Fibroblast of villous mesenchyme (primary cell): ENCODE measurements around the gene TLR2. TPM values are rescaled to one million over a fixed set of nuclear protein-coding genes. Genes with fewer than 3 reads are reported as not detected.

Source experiments
- DNase-seq: peaks from one replicate; pipeline ENCODE4 v3.0.0-alpha.2; 2010; ENCODE audit warnings: low read depth
- H3K4me3 ChIP-seq: 2 replicates; pipeline ENCODE4 v1.5.1; 2011; ENCODE audit warnings: low read depth, mild to moderate bottlenecking, low read length
- CTCF ChIP-seq: IDR thresholded peaks from 2 replicates; pipeline ENCODE4 v1.5.1; 2012; ENCODE audit warnings: low read depth, mild to moderate bottlenecking, low read length; ENCODE audit not compliant: insufficient read depth
- total RNA-seq: library from RNA; depleted of rRNA; stranded (reverse); fragments of >200 nt; gene quantifications from 2 replicates; pipeline ENCODE4 v1.2.3, GENCODE V29; 2012

TLR2 gene
- total RNA-seq, 1 donor, result under 0.01 TPM

DNA sequence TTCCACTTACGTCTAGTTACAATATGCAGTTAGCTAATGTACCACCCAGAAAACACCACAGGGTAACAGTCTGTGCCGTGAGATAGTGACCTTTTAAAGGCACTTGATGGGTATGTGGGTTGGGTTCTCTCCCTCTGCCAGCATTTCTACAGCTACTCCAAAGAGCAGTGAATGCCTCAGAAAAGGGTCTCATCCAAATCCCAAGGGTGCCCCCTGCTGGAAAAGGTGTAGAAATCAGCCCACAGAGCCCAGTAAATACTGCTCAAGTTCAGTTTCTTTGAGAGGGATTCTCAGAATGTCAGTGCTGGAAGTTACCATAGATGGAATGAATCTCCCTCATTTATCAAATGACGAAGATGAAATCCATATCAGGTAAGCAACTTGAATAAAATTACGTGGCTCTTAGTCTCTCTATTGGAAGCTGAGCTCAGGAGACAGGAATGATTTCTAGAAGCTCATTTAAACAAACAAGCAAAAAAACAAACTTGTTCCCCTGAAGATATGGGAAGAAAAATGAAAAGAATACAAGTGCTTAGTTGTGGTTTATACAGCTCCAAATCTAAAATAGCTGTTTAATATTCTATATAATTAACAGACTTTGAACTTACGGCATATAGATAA is 66.2 kb downstream of the TLR2 start:
- DNase-seq, result peak; percentile 64
- peak; percentile 82 for TF ChIP-seq CTCF
- no peak overlapping the region for H3K4me3 ChIP-seq

- no peak for TF ChIP-seq CTCF
- no peak for DNase-seq
- H3K4me3 ChIP-seq, result no peak overlapping the region
These were observed 71.1 kb downstream of the TLR2 start for GRCh38 chr4:153755186-153755585.

Other genes starting within 250 kb of the TLR2 start
- gene TMEM131L, start 217.9 kb upstream of the TLR2 start, total RNA-seq, result 4.7 and 5.2 TPM in 2 replicates
- not detected in 2 replicates for gene RNF175, start 75.7 kb downstream of the TLR2 start, total RNA-seq
- not detected in 2 replicates for gene SFRP2, start 104.8 kb downstream of the TLR2 start, total RNA-seq